HG02852 (cell line): ENCODE data around the gene PRKCSH.
"Not testable (repeated sequence)": the region's sequence is repeated elsewhere in the genome, so short reads cannot be mapped to it uniquely, and the experiment has no call there.

Source experiments
- ATAC-seq: cut with Tn5 transposase; IDR thresholded peaks from one replicate; pipeline ENCODE4 v1.9.1; 2021; ENCODE audit warnings: mild to moderate bottlenecking, moderate library complexity; ENCODE audit not compliant: unreplicated experiment

Gene PRKCSH

GRCh38 chr19:11418549-11419506 lies 16.6 kb upstream of the PRKCSH start, which contains the start of gene RGL3:
Gene RGL3 (minus strand): TSS chr19:11419314. CDS start chr19:11419278, 36 bp downstream.
- no peak for ATAC-seq

- ATAC-seq = no peak
Observed at GRCh38 chr19:11420429-11421370, 14.7 kb upstream of the PRKCSH start.

DNA sequence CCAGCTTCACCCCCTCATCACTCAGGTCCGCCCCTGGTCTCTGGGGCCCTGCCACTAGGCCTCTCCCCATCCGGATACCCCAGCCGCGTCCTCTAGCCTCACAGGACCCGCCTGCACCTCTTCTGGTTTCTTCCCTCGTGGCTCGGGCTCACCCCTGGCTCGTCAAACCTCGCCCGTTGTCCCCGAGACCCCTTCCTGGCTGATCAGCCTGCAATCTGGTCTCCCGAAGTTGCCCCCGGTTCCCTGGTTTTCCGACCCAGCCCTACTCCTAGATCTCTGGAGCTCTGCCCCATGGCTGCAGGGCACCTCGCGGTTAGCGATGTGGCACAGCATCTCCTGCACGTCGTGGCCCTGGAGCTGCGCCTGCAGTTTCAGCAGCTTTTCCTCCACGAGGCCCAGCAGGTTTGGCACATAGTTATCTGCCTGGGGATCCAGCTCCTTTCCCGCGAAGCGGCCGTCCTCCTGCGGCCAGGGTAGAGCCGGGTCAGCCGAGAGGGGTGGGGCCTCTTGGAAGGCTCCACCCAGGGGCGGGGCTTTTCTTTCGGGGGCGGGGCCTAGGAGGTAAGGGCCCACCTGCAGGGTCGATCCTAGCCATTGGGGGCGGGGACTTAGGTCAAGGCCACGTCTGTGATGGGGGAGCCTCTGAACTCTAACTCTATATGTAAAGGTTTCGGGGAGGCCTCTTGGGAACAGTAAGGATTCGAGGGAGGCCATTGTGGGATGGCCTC lies 13.9 kb upstream of the PRKCSH start:
- no peak for ATAC-seq

DNA sequence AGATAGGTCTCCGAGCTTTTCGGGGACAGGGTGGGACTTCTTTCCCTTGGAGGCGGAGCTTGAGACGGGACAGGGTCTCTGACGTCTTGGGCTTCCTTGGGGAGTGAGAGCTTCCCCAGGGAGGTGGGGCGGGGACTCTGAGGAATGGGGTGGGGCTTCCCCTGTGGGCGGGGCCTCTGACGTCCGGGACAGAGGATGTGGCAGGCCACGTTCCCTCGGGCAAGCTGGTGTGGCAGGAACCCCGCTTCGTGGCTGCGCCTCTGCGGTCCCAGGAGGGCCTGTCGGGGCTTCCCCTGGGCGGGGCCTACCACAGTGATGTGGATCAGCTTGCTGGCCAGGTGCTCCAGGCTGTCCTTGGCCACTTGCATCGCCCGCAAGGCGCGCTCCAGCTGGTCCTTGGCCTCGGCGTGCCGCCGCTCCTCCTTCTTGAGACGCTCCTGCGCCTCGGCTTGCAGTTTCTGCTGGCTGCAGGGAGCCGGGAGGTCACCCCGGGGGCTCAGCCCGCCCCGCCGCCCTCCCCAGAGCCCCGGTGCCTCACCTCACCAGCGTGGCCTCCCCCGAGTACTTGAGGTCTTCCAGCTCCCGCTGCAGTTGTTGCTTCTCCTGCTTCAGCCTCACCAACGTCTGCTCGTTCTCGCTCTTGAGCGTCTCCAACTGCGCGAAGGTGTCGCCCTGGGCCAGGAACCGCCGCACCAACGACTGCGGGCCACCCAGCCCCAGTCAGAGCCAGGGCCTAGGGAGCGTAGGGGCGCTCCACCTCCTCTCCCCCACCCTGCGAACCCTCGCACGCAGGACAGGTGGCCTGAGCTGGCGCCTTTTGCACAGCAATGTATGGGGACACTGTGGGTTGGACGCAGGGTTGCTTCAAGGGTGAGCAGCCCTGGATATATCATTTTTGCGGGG lies 13.0 kb upstream of the PRKCSH start:
- no peak for ATAC-seq

DNA sequence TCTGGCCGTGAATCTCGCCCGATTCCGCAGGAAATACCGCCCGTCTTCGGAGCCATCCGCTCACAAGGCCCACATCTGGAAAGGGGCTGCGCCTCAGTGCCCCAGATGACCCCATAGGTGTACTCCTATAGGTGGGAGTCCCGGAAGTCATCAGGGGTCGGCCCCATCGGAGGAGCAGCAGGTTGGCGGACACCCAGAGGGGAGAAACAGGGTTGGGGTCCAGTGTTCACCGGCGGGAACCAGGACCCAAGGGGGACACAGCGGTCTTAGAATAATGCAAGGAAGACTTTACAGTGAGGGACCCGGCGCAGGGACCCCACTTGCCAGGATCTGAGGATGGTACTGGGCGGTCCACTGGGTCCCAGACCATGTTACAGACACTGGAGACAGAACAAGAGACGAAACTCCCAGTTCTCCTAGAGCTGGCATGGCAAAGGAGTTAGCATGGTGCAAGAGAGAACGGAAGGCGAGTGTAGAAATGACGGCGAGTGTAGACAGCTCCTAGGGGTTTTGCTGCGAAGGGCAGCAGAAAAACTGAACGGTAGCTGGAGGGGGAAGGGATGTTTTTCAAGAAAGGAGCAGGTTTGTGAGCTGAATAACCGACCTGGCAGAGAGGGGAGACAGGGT lies 12.2 kb upstream of the PRKCSH start:
- ATAC-seq = no peak

DNA sequence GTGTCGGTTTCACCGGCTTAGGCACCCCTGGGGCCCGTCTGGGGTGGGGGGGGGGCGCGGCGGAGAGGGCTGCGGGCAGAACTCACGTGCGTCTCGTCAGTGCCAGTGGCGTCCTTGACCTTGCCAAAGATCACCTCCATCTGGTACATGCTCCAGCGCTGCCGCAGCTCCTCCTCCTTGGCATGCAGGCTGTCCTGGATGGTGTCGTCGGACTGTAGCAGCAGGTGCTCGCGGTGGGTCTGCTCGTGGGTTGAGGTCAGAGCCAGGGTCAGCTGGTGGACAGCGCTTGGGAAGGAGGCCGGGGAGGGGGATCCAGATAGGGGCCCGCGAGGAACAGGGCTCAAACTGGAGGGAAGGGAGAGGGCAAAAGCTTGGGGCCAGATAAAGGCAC lies 11.6 kb upstream of the PRKCSH start:
- ATAC-seq = no peak

GRCh38 chr19:11425719-11426457 lies 9.5 kb upstream of the PRKCSH start:
- ATAC-seq = no peak

DNA sequence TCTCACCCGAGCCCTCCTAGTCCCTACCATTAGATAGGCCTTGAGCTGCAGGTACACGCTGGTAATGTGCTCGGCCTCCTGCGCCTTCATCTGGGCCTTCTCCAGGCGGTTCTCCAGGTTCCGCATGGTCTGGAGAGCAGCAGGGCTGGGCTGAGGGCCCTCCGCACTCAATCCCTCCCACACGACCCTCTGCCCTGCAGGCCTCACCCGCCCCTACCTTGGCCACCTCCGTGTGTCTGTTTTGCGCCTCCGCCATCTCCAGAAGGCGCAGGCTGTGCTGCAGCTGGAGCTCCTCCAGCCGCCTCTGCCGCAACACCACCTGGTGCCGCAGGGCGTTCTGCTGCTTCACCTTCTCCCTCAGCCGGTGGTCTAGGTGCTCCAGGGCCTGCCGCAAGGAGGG lies 8.8 kb upstream of the PRKCSH start:
- no peak for ATAC-seq

DNA sequence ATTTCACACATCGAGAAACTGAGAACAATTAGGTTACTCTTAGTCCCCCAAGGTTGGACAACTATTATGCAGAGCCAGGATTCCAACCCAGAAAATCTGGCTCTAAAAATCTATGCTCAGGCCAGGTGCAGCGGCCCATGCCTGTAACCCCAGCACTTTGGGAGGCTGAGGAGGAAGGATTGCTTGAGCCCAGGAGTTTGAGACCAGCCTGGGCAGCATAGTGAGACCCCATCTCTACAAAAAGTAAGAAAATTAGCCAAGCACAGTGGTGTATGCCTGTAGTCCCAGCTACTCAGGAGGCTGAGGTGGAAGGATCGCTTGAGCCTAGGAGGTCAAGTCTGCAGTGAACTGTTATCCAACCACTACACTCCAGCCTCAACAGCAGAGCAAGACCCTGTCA lies 1.9 kb upstream of the PRKCSH start:
- not testable (repeated sequence) for ATAC-seq

DNA sequence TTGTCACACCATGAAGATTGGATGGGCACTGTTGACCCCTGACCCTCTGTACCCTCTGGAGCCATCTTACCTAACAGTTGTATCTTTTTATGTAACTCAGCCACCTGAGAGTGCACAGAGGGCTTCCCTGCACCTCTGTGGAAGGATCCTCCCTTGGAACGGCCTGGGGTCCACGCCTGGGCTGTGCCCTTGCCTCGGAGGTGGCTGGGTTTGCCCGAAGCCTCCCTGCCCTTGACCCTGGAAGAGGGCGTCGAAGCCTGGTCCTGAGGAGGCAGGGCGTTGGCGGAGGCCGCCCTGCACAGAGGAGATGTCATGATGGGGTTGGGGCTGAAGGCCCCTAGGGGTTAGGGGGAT lies 755 bp upstream of the PRKCSH start:
- peak; percentile 6 for ATAC-seq

DNA sequence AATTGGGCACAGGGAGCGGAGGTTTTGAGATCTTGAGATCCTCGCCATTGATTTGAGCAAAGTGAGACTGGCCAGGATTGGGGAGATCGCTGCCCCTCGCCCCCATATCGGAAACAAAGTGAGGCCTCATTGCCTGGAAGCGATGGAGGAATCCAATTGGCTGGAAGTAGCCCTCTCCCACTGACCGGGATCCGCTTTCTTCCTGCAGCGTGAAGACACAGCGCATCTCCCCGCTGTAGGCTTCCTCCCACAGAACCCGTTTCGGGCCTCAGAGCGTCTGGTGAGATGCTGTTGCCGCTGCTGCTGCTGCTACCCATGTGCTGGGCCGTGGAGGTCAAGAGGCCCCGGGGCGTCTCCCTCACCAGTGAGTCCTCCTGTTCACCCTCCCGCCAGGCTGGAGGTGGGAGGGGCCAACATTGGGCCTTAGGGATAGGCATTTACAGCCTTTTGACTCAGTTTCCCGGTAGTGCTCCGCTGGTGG lies 438 bp downstream of the PRKCSH start:
- no peak for ATAC-seq

DNA sequence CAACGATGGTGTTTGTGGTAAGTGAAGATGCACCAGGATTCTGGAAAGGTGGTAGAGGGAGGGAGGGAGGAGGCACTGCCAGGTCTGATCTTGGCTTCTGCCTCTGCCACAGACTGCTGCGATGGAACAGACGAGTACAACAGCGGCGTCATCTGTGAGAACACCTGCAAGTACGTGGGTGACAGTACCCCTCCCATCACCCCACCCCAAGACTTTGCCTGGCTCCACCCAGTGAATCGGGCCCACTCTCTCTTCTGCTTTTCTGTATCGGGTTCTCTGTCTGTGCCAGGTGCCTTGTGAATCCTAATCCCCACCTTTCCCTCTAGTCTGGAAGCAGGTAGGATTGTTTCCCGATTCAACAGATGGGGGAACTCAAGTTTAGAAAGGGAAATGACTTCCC lies 2.5 kb downstream of the PRKCSH start:
- ATAC-seq = no peak

GRCh38 chr19:11444059-11444458 lies 8.6 kb downstream of the PRKCSH start:
- no peak for ATAC-seq

DNA sequence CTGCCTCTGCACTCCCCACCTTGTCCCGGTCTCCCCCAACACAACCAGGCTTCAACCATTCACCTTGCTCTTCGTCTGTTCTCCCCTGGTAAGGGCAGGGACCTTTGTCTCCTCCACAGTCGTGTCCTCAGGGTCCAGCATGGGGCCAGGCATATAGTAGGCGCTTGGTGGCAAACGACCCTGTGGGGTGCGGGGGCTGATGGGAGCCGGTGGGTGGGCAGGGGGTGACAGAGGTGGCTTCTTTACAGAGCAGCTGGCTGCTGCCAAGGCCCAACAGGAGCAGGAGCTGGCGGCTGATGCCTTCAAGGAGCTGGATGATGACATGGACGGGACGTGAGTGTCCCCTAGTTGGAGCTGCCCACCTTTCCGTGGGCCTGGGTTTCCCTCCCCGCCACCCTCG lies 9.7 kb downstream of the PRKCSH start:
- ATAC-seq = no peak

DNA sequence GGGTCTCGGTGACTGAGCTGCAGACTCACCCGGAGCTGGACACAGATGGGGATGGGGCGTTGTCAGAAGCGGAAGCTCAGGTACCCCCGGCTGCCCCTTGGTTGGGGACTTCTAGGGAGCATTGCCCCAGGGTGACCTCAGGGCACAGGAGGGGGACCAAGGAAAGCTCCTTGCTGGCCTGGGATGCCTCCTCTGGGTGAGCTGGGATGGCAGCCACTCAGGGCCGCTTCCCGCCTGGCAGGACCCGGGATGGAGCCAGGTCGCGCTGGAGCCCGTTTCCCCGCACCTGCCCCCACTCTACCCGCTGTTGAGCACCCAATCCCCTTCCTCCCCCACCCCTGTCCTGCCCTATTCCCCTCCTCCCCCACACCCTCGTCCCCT lies 10.8 kb downstream of the PRKCSH start:
- no peak for ATAC-seq

DNA sequence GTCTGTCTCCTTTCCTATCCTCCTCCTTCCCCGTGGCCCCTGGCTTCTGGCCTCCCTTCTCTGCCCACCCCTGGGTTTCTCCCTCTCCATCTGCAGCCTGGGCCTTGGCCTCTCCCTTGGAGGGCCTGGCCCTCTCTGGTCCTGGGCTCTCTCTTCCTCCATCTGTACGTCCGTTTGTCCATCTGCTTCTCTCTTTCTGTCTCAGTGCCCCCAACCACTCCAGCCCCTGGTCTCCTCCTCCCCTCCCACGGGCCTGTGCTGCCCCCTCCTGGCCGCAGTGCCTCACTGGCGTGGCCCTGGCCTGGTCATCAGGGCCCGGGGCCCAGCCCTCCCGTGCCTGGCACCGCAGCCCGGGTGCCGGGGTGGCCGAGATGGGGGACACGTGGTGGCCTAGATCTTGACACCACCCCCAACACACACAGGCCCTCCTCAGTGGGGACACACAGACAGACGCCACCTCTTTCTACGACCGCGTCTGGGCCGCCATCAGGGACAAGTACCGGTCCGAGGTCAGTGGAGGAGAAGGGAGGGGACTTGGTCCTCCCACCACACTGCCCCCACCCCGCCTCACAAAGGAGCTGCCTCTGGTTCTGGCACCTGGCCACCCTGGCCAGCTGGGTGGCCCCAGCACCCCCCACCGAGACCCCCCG lies 11.3 kb downstream of the PRKCSH start:
- ATAC-seq = no peak

DNA sequence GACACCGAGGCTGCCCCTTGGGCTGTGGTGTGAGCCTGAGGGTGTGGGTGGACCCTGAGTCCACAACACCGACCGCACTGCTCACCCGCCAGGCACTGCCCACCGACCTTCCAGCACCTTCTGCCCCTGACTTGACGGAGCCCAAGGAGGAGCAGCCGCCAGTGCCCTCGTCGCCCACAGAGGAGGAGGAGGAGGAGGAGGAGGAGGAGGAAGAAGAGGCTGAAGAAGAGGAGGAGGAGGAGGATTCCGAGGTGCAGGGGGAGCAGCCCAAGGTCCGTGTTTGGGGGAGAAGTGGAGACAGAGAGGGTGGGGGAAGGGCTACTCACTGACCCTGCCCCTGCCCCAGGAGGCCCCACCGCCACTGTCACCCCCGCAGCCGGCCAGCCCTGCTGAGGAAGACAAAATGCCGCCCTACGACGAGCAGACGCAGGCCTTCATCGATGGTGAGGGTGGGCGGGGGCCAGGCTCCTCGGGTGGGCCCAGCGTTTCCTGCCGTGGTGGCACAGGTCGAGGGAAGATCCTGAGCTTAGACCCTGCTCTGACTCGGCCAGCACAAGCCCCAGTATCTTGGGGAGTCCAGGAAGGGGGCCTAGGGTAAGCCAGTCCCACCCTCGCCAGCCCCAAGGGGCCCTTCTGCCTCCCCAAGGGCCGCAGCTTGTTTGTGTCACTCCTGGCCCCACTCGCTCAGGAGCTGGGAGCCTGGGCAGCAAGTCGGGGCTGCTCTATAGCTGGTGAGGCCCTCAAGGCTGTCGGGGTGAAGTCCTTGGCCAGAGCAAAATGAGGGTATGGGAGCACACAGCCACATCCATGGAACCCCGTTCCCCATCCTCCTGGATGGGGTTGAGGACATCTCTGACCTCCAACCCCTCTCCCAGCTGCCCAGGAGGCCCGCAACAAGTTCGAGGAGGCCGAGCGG lies 12.2 kb downstream of the PRKCSH start:
- ATAC-seq = no peak
